H1 (cell line): ENCODE measurements around the gene SORBS1. TPM values are rescaled to one million over a fixed set of nuclear protein-coding genes. Genes with fewer than 3 reads are reported as not detected.

Experiments
- CTCF ChIA-PET: fragments of 300-600 bp; sonication (Branson Sonifier 250); formaldehyde crosslinking; loops from one replicate; lab custom pipeline; 2021; ENCODE audit not compliant: partially characterized antibody; lab: Charles Lee
- POLR2A ChIA-PET: fragments of 300-600 bp; sonication (Branson Sonifier 250); formaldehyde crosslinking; loops from one replicate; lab custom pipeline; 2021; ENCODE audit warnings: inconsistent platforms; ENCODE audit not compliant: partially characterized antibody; lab: Charles Lee
- DNase-seq, 2 experiments: peaks; one replicate each; pipeline versions ENCODE4 v3.0.0 to v3.0.0-alpha.2; 2010 to 2022; ENCODE audit warnings: low spot score in 2 of 2, low read depth in 1 of 2, mixed read lengths in 1 of 2
- FAIRE-seq: peaks from 2 replicates; lab custom pipeline; 2011; peaks lifted over from hg19 to GRCh38; lab: Jason Lieb, UNC
- H2AFZ ChIP-seq: 2 replicates; pipeline ENCODE4 v1.8.1; 2012; ENCODE audit warnings: low read length, inconsistent platforms
- H2AK5ac ChIP-seq: 2 replicates; pipeline ENCODE4 v1.6.1; 2013; ENCODE audit warnings: low read depth, low read length
- H2BK120ac ChIP-seq: replicated peaks from 2 replicates; pipeline ENCODE3; 2013; ENCODE audit warnings: low read depth, low read length, inconsistent platforms
- H2BK12ac ChIP-seq: 2 replicates; pipeline ENCODE4 v1.6.1; 2013; ENCODE audit warnings: low read depth, low read length
- H2BK15ac ChIP-seq: 2 replicates; pipeline ENCODE4 v1.6.1; 2013; ENCODE audit warnings: low read length
- H2BK20ac ChIP-seq: 2 replicates; pipeline ENCODE4 v1.6.1; 2013; ENCODE audit warnings: low read length
- H2BK5ac ChIP-seq: 2 replicates; pipeline ENCODE4 v1.6.1; 2013; ENCODE audit warnings: low read depth, low read length
- H3K14ac ChIP-seq: 2 replicates; pipeline ENCODE4 v1.6.1; 2013; ENCODE audit warnings: inconsistent platforms; ENCODE audit not compliant: insufficient read length
- H3K18ac ChIP-seq: 2 replicates; pipeline ENCODE4 v1.6.1; 2013; ENCODE audit warnings: low read length; ENCODE audit errors: extremely low read depth
- H3K23ac ChIP-seq: 2 replicates; pipeline ENCODE4 v1.6.1; 2013; ENCODE audit warnings: inconsistent platforms; ENCODE audit not compliant: insufficient read length
- H3K23me2 ChIP-seq: 2 replicates; pipeline ENCODE4 v1.6.1; 2013; ENCODE audit warnings: low read depth, low read length
- H3K27ac ChIP-seq: 2 replicates; pipeline ENCODE4 v1.6.1; 2011; ENCODE audit warnings: low read depth, low read length, inconsistent platforms
- H3K27me3 ChIP-seq, 4 experiments: replicated peaks in 1 of 4; 1 replicate in 1 of 4; 2 replicates in 3 of 4; pipeline versions ENCODE4 v1.6.1 to v1.8.1; 2011 to 2013; ENCODE audit warnings: low read length in 3 of 4, mild to moderate bottlenecking in 3 of 4, inconsistent platforms in 2 of 4, mixed read lengths in 2 of 4, moderate library complexity in 1 of 4; ENCODE audit not compliant: control insufficient read depth in 3 of 4, insufficient read depth in 3 of 4; ENCODE audit errors: extremely low read depth in 1 of 4
- H3K36me3 ChIP-seq, 4 experiments: 2 replicates each; pipeline versions ENCODE4 v1.6.1 to v1.8.1; 2011 to 2013; ENCODE audit warnings: mild to moderate bottlenecking in 4 of 4, low read length in 3 of 4, moderate library complexity in 2 of 4, control low read depth in 1 of 4, inconsistent platforms in 1 of 4; ENCODE audit not compliant: insufficient read depth in 4 of 4, control insufficient read depth in 2 of 4
- H3K4ac ChIP-seq: replicated peaks from 2 replicates; pipeline ENCODE3; 2013; ENCODE audit warnings: low read length, low read depth, mixed read lengths, inconsistent platforms; ENCODE audit not compliant: insufficient read length
- H3K4me1 ChIP-seq, 4 experiments: replicated peaks in 1 of 4; 1 replicate in 1 of 4; 2 replicates in 3 of 4; pipeline versions ENCODE4 v1.6.1 to v1.8.1; 2011 to 2013; ENCODE audit warnings: low read length in 3 of 4, inconsistent platforms in 2 of 4, mixed read lengths in 1 of 4; ENCODE audit not compliant: insufficient read depth in 4 of 4, control insufficient read depth in 3 of 4
- H3K4me2 ChIP-seq, 2 experiments: 2 replicates each; pipeline versions ENCODE4 v1.6.1 to v1.8.1; 2011 to 2013; ENCODE audit warnings: low read depth in 2 of 2, low read length in 2 of 2, control low read depth in 1 of 2, inconsistent platforms in 1 of 2, mild to moderate bottlenecking in 1 of 2; ENCODE audit not compliant: insufficient read depth in 1 of 2
- H3K4me3 ChIP-seq, 4 experiments: fragments of 200-600, 300-600 bp in 1 of 4; sonication (generic), shearing (Covaris generic), sonication (Bioruptor Twin) in 1 of 4; 2 replicates each; pipeline versions ENCODE4 v1.5.1 to v1.8.1; 2011 to 2016; ENCODE audit warnings: low read length in 4 of 4, low read depth in 3 of 4, control low read depth in 2 of 4, inconsistent platforms in 2 of 4, mild to moderate bottlenecking in 2 of 4, mixed read lengths in 1 of 4, moderate library complexity in 1 of 4; ENCODE audit not compliant: insufficient read depth in 2 of 4; ENCODE audit errors: extremely low read depth in 1 of 4
- H3K56ac ChIP-seq: replicated peaks from 2 replicates; pipeline ENCODE3; 2013; ENCODE audit warnings: low read depth, mild to moderate bottlenecking, mixed read lengths, low read length, inconsistent platforms; ENCODE audit not compliant: insufficient read length
- H3K79me1 ChIP-seq: 2 replicates; pipeline ENCODE4 v1.6.1; 2013; ENCODE audit warnings: low read depth, low read length, control low read depth
- H3K79me2 ChIP-seq, 2 experiments: 2 replicates each; pipeline versions ENCODE4 v1.6.1 to v1.8.1; 2012 to 2013; ENCODE audit warnings: low read length in 2 of 2, mild to moderate bottlenecking in 2 of 2, inconsistent platforms in 1 of 2; ENCODE audit not compliant: insufficient read depth in 2 of 2, control insufficient read depth in 1 of 2
- H3K9ac ChIP-seq, 4 experiments: replicated peaks in 1 of 4; 1 replicate in 1 of 4; 2 replicates in 3 of 4; pipeline versions ENCODE4 v1.6.1 to v1.8.1; 2011 to 2013; ENCODE audit warnings: low read depth in 3 of 4, low read length in 3 of 4, control low read depth in 2 of 4, mild to moderate bottlenecking in 2 of 4, moderate library complexity in 2 of 4, inconsistent platforms in 1 of 4; ENCODE audit errors: extremely low read depth in 1 of 4
- H3K9me3 ChIP-seq, 2 experiments: 2 replicates each; pipeline versions ENCODE4 v1.6.1 to v1.8.1; 2012 to 2013; ENCODE audit warnings: mild to moderate bottlenecking in 2 of 2, moderate library complexity in 2 of 2, control low read depth in 1 of 2, inconsistent platforms in 1 of 2, low read depth in 1 of 2, low read length in 1 of 2, mixed read lengths in 1 of 2; ENCODE audit not compliant: insufficient read depth in 2 of 2
- H4K20me1 ChIP-seq, 2 experiments: replicated peaks in 1 of 2; 2 replicates each; pipeline versions ENCODE3 to v1.8.1; 2011 to 2013; ENCODE audit warnings: inconsistent platforms in 2 of 2, low read length in 2 of 2, mild to moderate bottlenecking in 1 of 2; ENCODE audit not compliant: insufficient read depth in 2 of 2, control insufficient read depth in 1 of 2
- H4K5ac ChIP-seq: 2 replicates; pipeline ENCODE4 v1.6.1; 2013; ENCODE audit warnings: low read length, low read depth, mixed read lengths, inconsistent platforms; ENCODE audit not compliant: insufficient read length
- H4K8ac ChIP-seq: 2 replicates; pipeline ENCODE4 v1.8.0; 2013; ENCODE audit warnings: mild to moderate bottlenecking, moderate library complexity, low read length, inconsistent platforms; ENCODE audit not compliant: insufficient read depth; ENCODE audit errors: extremely low read depth
- H4K91ac ChIP-seq: replicated peaks from 2 replicates; pipeline ENCODE3; 2013; ENCODE audit warnings: low read length, mixed read lengths, inconsistent platforms; ENCODE audit not compliant: insufficient read length
- CREB1 ChIP-seq: IDR thresholded peaks from 2 replicates; pipeline ENCODE4 v1.6.1; 2012; ENCODE audit warnings: inconsistent platforms
- KDM4A ChIP-seq: IDR thresholded peaks from one replicate; pipeline ENCODE4 v1.7.1; 2012; ENCODE audit warnings: low read depth, mild to moderate bottlenecking, moderate library complexity, low read length, inconsistent platforms; ENCODE audit not compliant: severe bottlenecking
- RBBP5 ChIP-seq: IDR thresholded peaks from 2 replicates; pipeline ENCODE4 v1.7.1; 2012; ENCODE audit warnings: low read depth, mild to moderate bottlenecking, inconsistent platforms, low read length, moderate library complexity, borderline replicate concordance
- RFX5 ChIP-seq: IDR thresholded peaks from 2 replicates; pipeline ENCODE4 v1.6.1; 2011; ENCODE audit warnings: low read depth, low read length, improper control_type of control experiment, borderline replicate concordance
- RXRA ChIP-seq: IDR thresholded peaks from 2 replicates; pipeline ENCODE4 v1.6.1; 2011; ENCODE audit warnings: low read depth, mild to moderate bottlenecking, low read length, moderate library complexity; ENCODE audit not compliant: insufficient read depth
- SP4 ChIP-seq: IDR thresholded peaks from 2 replicates; pipeline ENCODE4 v1.6.1; 2012; ENCODE audit warnings: low read length, inconsistent platforms
- TAF1 ChIP-seq: IDR thresholded peaks from 2 replicates; pipeline ENCODE4 v1.6.1; 2011; ENCODE audit warnings: mild to moderate bottlenecking, low read depth, low read length
- WGBS, 2 experiments: shearing (Covaris generic) in 1 of 2; methylation state at CpG; one replicate each; pipeline versions ENCODE4 v1.1.6 to v1.1.7; 2013 to 2015; ENCODE audit warnings: low lambda C conversion rate in 2 of 2, mixed read lengths in 2 of 2, inconsistent platforms in 1 of 2, low coverage in 1 of 2, missing lambda C conversion rate in 1 of 2; ENCODE audit not compliant: insufficient replicate concordance in 2 of 2, insufficient coverage in 1 of 2, insufficient read length in 1 of 2; ENCODE audit errors: extremely low coverage in 1 of 2, missing lambda C conversion rate in 1 of 2; 5-methylcytosine and 5-hydroxymethylcytosine counted together
- polyA plus RNA-seq, 7 experiments: library from polyadenylated mRNA; depleted of rRNA in 3 of 7; stranded (reverse) in 5 of 7; unstranded in 2 of 7; fragments of >200 nt in 5 of 7; fragments of 200-250 nt in 2 of 7; gene quantifications; 1 replicate in 5 of 7; 2 replicates in 1 of 7; 4 replicates in 1 of 7; pipeline versions ENCODE4 v1.2.1 to v1.2.3, GENCODE V29; 2011 to 2013; ENCODE audit warnings: missing spikeins in 2 of 7, mixed read lengths in 2 of 7
- total RNA-seq: library from RNA; stranded (reverse); fragmentation: NEBNext Ultra II Directional; extraction: Animal tissue kit (Norgen Biotek cat#: 25700); gene quantifications from 2 replicates; pipeline ENCODE4 v1.2.1, GENCODE V29; 2021

The SORBS1 gene
- total and polyA plus RNA-seq, 2 of the 8 experiments (the other 6 are each of a cell fraction or from before 2014, with no cell fraction given), result 16.0 to 35.0 TPM

DNA sequence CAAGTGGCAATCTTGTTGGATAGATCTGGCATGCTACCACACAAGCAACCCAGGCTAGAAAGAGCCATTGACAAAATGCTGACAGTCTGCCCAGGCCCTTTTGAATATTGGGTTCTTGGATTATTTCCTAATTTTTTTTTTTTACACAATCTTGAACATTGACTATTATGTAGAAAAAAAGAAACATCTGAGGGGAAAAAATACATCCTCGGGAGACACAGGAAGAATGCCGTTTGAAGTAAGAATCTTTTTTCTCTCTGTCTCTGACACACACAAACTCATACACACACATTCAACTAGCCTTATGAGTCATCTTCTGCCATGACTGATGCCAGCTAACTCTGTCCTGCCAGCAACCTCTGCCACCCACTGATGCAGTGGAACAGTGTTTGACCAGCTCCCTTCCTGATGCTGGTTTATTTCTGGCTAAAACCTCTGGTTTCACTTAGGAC, 47.2 kb downstream of the SORBS1 start:
- Histone ChIP-seq H2AFZ (no peak overlapping the region), H2BK12ac (no peak overlapping the region), H2BK5ac (no peak overlapping the region), H3K79me1 (peaks cover 4% of the 10 kb centered on the region; the same call in 1 of the 2 replicates), H2BK20ac (no peak overlapping the region), H3K23ac (no peak overlapping the region), H4K20me1 (peaks cover 0 to 3% of the 10 kb centered on the region in 2 experiments), H2BK120ac (no peak overlapping the region), H2AK5ac (no peak overlapping the region), H4K8ac (no peak overlapping the region), H3K14ac (no peak overlapping the region), H3K18ac (no peak overlapping the region), H3K4me2 (no peak overlapping the region), H3K56ac (no peak overlapping the region), H3K4me1 (peaks cover 3 to 16% (median 5%) of the 10 kb centered on the region in 4 experiments), H3K36me3 (no peaks in the 10 kb centered on the region), H3K27ac (no peak overlapping the region), H2BK15ac (no peak overlapping the region), H3K4ac (no peak overlapping the region), H3K4me3 (no peak overlapping the region), H3K9me3 (no peaks in the 10 kb centered on the region)
- FAIRE-seq (no peak), DNase-seq (no peak)
- ChIA-PET POLR2A (interaction anchor here (1.3 kb wide), 1 partner anchor 34 kb away, joined by 5 read pairs; no protein-coding TSS in a partner anchor), CTCF (interaction anchor here (2.9 kb wide), 1 partner anchor 83 kb away, joined by 10 read pairs; no protein-coding TSS in a partner anchor)
- WGBS, 2 experiments, result 90% methylated on average over 2 of the region's 2 CpGs; no CpG with 5 or more reads in 1 of the 2 experiments
- no peak for TF ChIP-seq RFX5
- TF ChIP-seq RBBP5, result no peak
- no peak for TF ChIP-seq KDM4A
- TF ChIP-seq RXRA, result no peak
- TF ChIP-seq CREB1, result no peak
- no peak for TF ChIP-seq TAF1
- no peak for TF ChIP-seq SP4
- TF ChIP-seq, all 59 proteins: peak for 0
- no peaks in the 10 kb centered on the region for H3K23me2 ChIP-seq
- peaks cover 2 to 64% of the 10 kb centered on the region in 2 experiments; a peak in 3 of 4 replicates for H3K79me2 ChIP-seq
- no peak overlapping the region for H4K5ac ChIP-seq
- no peak overlapping the region for H3K9ac ChIP-seq
- no peak overlapping the region for H4K91ac ChIP-seq
- no peaks in the 10 kb centered on the region for H3K27me3 ChIP-seq
